ENCODE results near the gene PLCH2. TPM values are rescaled to one million over a fixed set of nuclear protein-coding genes. Genes with fewer than 3 reads are reported as not detected.
A peak's percentile ranks its signal among the peaks of the same experiment; 100 is the strongest.

PLCH2 gene, protein sequence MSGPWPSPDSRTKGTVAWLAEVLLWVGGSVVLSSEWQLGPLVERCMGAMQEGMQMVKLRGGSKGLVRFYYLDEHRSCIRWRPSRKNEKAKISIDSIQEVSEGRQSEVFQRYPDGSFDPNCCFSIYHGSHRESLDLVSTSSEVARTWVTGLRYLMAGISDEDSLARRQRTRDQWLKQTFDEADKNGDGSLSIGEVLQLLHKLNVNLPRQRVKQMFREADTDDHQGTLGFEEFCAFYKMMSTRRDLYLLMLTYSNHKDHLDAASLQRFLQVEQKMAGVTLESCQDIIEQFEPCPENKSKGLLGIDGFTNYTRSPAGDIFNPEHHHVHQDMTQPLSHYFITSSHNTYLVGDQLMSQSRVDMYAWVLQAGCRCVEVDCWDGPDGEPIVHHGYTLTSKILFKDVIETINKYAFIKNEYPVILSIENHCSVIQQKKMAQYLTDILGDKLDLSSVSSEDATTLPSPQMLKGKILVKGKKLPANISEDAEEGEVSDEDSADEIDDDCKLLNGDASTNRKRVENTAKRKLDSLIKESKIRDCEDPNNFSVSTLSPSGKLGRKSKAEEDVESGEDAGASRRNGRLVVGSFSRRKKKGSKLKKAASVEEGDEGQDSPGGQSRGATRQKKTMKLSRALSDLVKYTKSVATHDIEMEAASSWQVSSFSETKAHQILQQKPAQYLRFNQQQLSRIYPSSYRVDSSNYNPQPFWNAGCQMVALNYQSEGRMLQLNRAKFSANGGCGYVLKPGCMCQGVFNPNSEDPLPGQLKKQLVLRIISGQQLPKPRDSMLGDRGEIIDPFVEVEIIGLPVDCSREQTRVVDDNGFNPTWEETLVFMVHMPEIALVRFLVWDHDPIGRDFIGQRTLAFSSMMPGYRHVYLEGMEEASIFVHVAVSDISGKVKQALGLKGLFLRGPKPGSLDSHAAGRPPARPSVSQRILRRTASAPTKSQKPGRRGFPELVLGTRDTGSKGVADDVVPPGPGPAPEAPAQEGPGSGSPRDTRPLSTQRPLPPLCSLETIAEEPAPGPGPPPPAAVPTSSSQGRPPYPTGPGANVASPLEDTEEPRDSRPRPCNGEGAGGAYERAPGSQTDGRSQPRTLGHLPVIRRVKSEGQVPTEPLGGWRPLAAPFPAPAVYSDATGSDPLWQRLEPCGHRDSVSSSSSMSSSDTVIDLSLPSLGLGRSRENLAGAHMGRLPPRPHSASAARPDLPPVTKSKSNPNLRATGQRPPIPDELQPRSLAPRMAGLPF (N-terminal part only)
- 1 to 10 TPM; 6.9 to 7.1 TPM for total RNA-seq

DNA sequence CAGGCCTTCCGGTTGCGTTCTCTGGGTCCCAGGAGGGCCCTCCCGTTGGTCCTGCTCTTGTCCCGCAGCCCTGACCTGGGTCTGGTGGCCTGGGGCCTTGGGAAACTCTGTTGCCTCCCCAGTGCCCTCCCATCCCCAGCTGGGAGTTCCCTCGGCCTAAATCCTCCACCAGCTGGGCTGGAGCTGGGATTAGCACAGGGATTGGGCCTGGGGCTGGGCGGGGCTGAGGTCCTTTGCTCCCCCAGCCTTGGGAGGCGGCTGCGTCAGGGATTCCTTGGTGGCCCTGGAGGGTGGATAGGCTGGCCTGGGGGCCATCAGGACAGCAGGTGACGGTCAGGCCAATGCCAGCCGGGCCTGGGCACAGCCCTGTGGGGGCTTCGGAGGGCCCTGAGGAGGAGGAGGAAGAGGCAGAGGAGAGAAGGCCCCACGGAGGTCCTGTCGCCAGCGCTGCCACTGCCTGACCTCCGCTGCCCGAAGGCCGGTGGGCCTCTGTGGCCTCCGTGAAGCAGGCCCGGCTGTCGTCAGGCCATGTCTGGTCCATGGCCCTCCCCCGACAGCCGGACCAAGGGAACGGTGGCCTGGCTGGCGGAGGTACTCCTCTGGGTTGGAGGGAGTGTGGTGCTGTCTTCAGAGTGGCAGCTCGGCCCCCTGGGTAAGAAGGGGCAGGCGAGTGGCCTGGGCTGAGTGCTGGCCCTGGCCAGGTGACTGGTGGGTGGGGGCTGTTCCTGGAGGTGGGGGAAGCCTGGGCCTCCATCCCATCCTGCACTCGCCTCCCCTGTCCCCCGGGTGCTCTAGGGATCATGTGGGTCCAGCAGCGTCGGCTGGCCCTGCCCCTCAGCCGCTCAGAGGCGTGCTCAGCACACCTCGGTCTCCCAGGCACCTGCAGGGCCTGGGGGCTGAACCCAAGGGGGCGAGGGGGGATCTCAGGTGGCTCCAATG lies at the start of gene PLCH2:
Gene PLCH2 (plus strand): TSS at position 229 of the 939 bp plus-strand sequence. CDS start 300 bp downstream, at position 529.
- H3K36me3 Mint-ChIP-seq: no peaks in the 10 kb centered on the region
- ATAC-seq: no peak
- no peaks in the 10 kb centered on the region for H3K9me3 Mint-ChIP-seq
- no peak within 1 kb of the TSS for H3K27ac Mint-ChIP-seq
- no peak for DNase-seq (ENCODE audit: low spot score in 2 of 2)

DNA sequence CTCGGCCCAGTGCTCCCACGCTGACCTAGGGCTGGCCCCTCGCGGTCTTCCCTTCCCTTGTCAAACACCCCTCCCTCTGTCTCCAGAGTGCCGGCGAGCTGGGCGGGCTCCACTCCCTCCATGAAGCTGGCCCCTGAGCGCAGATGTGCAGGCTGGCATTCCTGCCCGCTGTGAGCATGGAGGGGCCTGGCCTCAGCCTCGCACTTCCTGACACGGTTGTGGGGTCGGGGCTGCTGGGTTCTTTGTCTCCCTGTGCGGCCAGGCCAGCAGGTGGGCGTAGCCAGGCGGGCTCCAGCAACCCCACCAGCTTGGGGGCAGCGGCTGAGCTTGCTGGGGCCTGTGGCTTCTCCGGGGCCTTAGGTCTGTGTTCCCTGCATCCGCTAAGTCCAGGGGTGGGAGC lies 49.5 kb upstream of the PLCH2 start:
- H3K27ac Mint-ChIP-seq: no peak overlapping the region
- peaks cover 4% of the 10 kb centered on the region in 2 donors for H3K9me3 Mint-ChIP-seq
- ATAC-seq (no peak), DNase-seq (ENCODE audit: low spot score in 2 of 2) (no peak)
- H3K36me3 Mint-ChIP-seq: peaks cover 0 to 11% of the 10 kb centered on the region in 2 donors

DNA sequence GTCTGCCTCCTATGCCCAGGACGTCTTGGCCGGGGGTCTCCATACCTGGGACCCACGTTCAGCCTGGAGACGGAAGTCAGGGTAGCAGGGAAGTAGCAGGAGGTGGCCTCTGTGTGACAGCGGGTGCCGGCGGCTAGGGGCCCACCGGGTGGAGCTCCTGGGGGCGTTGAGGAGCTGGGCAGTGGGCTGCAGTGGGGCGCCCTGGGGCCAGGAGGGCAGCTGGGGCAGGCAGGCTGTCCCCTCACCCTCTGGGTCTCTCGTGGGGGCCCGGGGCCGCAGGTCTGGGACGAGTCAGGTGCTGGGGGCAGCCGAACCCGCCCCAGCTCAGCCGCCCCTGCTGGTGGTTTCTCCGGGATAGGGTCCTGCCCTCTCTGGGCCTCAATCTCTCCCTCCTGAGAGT lies 49.0 kb upstream of the PLCH2 start:
- H3K27ac Mint-ChIP-seq: no peak overlapping the region
- H3K36me3 Mint-ChIP-seq: peaks cover 0 to 11% of the 10 kb centered on the region in 2 donors
- H3K9me3 Mint-ChIP-seq: peaks cover 4% of the 10 kb centered on the region in 2 donors
- ATAC-seq (no peak), DNase-seq (ENCODE audit: low spot score in 2 of 2) (no peak)

DNA sequence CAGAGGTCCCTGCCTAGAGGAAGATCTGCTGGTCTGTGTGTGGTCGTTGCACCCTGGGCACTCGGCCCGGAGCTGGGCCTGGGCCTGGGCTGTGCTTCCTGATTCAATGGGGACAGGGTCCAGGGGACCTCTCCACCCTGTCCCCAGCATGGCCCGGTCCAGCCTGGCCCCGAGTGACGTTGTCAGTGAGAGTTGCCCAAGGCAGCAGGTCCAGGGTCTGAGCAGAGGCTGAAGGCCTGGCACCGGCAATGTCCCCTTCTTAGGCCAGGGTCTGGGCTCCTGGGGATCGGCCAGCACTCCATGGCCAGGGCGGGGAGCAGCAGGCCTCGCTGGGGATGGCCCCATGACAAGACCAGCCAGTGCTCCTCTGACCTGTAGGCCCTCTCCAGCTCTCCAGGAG lies 48.1 kb upstream of the PLCH2 start:
- H3K36me3 Mint-ChIP-seq: peaks cover 0 to 11% of the 10 kb centered on the region in 2 donors
- DNase-seq (ENCODE audit: low spot score in 2 of 2): no peak
- ATAC-seq: no peak
- no peak overlapping the region for H3K27ac Mint-ChIP-seq
- H3K9me3 Mint-ChIP-seq: peaks cover 4% of the 10 kb centered on the region in 2 donors

DNA sequence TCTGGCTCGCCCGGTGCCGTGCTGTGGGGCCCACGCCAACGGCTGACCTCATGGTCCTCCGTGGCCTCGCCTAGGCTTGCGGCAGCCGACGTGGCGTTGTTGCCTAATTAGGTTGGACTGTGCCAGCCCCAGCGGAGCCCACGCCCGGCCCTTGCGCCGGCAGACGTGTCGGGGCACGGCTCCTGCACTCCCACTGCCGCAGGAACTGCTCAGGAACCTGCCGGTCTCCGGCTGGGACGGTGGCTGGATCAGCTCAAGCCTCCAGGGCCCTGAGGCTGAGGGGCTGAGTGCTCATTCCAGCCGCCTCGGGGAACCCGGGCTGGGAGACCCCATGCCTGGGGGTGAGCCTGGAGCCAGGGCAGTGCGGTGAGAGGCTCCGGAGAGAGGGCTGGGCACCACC lies 47.6 kb upstream of the PLCH2 start:
- Mint-ChIP-seq H3K27ac (no peak overlapping the region), H3K9me3 (peaks cover under 1 to 4% of the 10 kb centered on the region in 2 donors), H3K36me3 (peaks cover 0 to 11% of the 10 kb centered on the region in 2 donors)
- DNase-seq (ENCODE audit: low spot score in 2 of 2) (no peak), ATAC-seq (no peak)

DNA sequence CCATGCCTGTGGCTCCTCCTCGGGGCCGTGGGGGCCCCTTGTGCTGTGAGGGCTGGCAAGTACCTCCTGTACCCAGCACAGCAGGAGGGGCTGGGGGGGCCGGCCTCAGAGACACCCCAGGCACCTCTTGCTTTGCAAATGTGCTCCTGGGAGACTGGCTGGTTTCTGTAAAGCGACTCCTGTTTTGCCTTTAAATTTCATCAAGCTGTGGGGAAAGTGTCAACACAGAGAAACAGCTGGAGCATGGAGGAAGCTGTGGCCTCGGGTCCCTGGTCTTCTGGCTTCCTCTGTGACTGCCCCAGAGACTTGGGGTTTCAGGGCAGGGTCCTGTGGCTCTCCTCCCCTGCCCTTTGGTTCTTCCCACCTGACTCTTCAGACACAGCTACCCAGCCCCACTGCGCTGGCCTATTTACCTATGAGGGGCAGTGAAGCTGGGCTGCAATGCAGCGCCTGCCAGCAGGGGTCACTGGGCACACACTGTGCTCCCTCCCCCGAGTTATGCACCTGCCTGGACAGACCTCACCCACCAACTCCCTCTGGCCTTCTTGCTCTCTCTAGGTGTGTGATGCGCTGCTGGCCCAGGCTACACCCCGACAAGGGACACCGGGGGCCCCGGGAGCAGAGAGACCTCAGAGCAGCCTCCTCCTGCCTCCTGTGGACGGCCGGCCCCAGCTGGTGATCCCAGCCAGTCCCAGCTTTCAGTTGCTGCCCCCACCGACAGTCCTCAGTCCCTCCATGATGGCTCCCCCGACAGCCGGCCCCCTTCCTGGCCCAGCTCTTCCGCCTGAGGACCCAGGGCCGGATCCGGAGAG lies 46.1 kb upstream of the PLCH2 start:
- ATAC-seq (peak; percentile 37 to 74), DNase-seq (ENCODE audit: low spot score in 2 of 2) (no peak)
- H3K9me3 Mint-ChIP-seq: peaks cover 0 to 4% of the 10 kb centered on the region in 2 donors
- H3K27ac Mint-ChIP-seq: peak overlapping the region in 1 of 2 donors; percentile 69
- peaks cover 0 to 11% of the 10 kb centered on the region in 2 donors for H3K36me3 Mint-ChIP-seq

DNA sequence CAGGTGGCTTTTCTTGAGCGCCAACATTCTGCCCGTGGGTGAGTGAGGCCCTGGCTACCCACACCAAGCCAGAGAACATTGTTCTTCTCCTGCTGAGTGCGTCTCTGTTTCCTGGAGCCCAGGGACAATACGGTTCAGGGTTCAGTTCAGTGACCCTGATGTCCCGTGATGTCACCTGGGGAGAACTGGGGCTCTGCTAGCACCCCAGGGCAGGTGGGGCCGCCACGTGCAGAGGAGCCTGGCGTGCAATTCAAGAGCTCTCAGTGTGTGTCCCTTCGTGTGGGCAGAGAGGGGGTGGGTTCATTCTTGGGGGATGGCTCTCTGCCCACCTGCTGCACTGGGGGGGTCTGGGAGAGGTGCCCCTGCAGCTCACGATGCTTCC lies 45.5 kb upstream of the PLCH2 start:
- no peak for ATAC-seq
- peaks cover 0 to 4% of the 10 kb centered on the region in 2 donors for H3K9me3 Mint-ChIP-seq

DNA sequence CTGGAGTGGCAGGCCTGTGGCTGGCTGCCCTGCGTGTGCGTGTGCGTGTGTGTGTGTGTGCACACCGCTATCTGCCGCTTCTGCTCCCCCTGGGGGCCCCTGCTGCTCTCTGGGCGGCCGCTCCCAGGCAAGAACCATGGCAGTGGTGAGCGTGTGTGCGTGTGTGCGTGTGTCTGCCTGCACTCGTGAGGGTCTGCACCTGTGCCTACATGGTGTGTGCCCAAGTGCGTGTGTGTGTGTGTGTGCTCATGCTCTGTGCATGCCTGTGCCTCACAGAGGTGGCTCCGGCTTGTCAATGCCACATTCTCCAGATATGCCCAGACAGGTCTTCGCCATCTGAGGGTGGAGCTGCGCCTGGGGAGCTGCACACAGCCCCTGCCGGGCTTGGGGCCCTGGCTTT lies 45.0 kb upstream of the PLCH2 start:
- no peak overlapping the region for H3K27ac Mint-ChIP-seq
- no peak for ATAC-seq
- DNase-seq (ENCODE audit: low spot score in 2 of 2): no peak
- peaks cover 0 to 4% of the 10 kb centered on the region in 2 donors for H3K9me3 Mint-ChIP-seq
- H3K36me3 Mint-ChIP-seq: peaks cover 0 to 11% of the 10 kb centered on the region in 2 donors

More for the DNA sequence above, 45.5 kb upstream of the PLCH2 start:
- Mint-ChIP-seq H3K27ac (no peak overlapping the region), H3K36me3 (peaks cover 0 to 11% of the 10 kb centered on the region in 2 donors)
- no peak for DNase-seq (ENCODE audit: low spot score in 2 of 2)

DNA sequence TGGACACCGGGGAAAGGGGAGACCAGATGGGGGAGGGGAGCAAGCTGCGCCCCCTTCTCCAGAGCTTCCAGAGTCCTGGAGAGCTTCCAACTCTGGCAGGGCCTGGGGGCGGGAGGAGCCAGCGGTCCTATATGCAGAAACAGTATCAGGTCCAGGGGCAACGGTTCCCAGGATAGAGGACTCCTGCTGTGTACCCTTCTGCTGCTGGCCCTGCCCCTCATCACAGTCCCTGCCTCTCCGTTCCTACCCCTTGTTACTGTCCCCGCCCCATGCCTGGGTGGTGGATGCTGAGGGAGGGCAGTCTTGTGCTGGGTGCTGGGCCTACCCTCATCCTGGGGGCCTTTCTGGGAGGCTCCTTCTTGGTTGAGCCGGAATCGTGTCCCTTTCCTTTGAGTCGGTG lies 44.6 kb upstream of the PLCH2 start:
- Mint-ChIP-seq H3K36me3 (peaks cover 0 to 11% of the 10 kb centered on the region in 2 donors), H3K27ac (no peak overlapping the region), H3K9me3 (peaks cover 0 to 4% of the 10 kb centered on the region in 2 donors)
- no peak for ATAC-seq
- DNase-seq (ENCODE audit: low spot score in 2 of 2): no peak

DNA sequence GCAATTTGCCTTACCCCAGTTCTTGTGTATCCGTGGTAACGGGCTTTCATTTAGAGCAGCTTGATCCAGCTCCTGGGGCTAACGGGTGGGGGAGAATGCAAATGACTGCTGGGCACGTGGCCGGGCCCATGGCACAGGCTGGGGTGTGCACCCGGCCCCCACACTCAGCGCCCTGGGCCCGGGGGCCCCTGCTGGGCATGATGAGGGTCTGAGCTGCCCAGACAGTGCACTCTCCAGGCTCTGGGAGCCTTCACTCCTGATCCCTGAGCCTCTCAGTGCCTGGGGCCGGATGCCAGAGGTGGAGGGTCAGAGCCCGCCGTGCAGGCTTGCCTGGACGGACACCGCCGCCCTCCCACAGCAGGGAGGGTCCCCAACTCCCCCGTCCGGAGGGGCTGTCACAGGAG lies 43.6 kb upstream of the PLCH2 start:
- DNase-seq (ENCODE audit: low spot score in 2 of 2) (no peak), ATAC-seq (no peak)
- peaks cover 0 to 4% of the 10 kb centered on the region in 2 donors for H3K9me3 Mint-ChIP-seq
- H3K36me3 Mint-ChIP-seq: peaks cover 0 to 11% of the 10 kb centered on the region in 2 donors
- no peak overlapping the region for H3K27ac Mint-ChIP-seq

DNA sequence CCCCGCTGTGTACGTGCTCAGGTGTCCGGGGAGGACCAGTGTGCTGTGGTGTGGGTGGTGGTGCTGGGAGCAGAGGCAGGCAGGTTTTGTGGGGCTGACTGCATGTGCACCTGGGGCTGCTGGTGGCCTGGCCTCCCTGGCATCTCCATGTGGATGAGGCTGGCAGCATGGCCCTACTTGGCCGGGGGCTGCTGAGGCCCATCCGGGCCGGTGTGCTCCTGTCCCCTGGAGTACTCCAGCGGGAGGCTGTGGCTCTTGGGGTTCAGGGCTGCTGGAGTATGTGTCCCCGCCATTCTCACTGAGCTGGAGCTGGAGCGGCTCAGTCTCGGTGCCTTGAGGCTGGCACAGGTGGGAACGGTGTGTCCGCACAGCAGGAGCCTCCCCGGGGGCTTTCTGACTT lies 42.9 kb upstream of the PLCH2 start:
- H3K27ac Mint-ChIP-seq: no peak overlapping the region

DNA sequence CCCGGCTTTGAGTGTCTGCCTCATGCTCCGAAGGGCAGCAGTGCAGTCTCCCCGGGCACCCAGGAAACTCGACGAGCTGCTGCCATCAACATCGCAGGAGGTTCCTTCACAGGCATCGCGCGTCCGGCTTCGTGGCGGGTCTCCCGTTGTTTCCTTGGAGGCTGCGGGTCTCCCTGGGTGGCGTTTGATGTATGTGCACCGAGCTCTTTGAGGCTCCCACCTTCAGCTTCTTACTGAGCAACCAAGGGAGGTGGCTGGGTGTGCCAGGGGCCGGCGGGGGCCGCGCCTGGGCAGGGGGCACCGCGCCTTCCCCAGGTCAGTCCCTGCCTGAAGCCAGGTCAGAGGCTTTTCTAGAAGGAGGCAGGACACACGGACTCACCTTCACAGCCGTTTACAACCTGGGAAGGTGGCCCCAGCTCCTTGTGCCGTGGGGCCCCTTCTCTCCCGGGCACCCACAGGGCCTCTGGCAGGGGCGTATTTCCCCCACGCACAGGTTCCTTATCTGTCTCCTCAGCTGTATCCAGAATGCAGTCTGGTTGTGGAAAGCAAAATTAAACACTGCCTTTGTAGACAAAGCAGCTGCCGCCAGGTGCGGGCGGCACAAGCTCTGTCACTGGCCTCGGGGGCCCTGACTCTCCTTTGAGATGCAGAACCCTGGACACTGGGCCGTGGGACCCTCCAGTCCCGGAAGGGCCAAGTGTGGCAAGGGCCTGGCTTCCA lies 42.0 kb upstream of the PLCH2 start:
- ATAC-seq (no peak), DNase-seq (ENCODE audit: low spot score in 2 of 2) (no peak)
- Mint-ChIP-seq H3K27ac (no peak overlapping the region), H3K36me3 (peaks cover 0 to 10% of the 10 kb centered on the region in 2 donors), H3K9me3 (peaks cover 0 to 4% of the 10 kb centered on the region in 2 donors)

More for the DNA sequence above, 42.9 kb upstream of the PLCH2 start:
- peaks cover 0 to 11% of the 10 kb centered on the region in 2 donors for H3K36me3 Mint-ChIP-seq
- peaks cover 0 to 4% of the 10 kb centered on the region in 2 donors for H3K9me3 Mint-ChIP-seq
- ATAC-seq (no peak), DNase-seq (ENCODE audit: low spot score in 2 of 2) (no peak)

DNA sequence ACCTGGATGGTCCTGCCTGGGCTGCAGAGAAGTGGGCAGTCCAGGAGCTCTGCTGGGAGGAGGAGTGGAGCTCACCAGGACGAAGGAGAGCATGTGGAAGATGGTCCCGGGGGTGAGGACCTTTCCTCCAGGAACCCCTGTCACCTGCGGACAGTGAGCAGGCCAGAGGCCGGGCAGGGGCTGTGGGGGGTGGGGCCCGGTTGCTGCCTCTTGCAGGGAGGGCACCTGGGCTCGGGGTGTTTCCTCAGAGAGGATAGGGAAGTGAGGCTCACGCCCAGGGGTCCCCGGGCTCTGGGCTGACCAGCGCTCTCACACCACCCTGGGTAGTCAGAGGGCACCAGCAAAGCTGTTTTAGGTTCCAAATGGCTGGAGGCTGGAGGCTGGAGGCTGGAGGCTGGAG lies 41.0 kb upstream of the PLCH2 start:
- ATAC-seq (no peak), DNase-seq (ENCODE audit: low spot score in 2 of 2) (no peak)
- H3K9me3 Mint-ChIP-seq: peaks cover 0 to 3% of the 10 kb centered on the region in 2 donors
- peaks cover 0 to 4% of the 10 kb centered on the region in 2 donors for H3K36me3 Mint-ChIP-seq
- peak overlapping the region in 1 of 2 donors; percentile 63 for H3K27ac Mint-ChIP-seq

DNA sequence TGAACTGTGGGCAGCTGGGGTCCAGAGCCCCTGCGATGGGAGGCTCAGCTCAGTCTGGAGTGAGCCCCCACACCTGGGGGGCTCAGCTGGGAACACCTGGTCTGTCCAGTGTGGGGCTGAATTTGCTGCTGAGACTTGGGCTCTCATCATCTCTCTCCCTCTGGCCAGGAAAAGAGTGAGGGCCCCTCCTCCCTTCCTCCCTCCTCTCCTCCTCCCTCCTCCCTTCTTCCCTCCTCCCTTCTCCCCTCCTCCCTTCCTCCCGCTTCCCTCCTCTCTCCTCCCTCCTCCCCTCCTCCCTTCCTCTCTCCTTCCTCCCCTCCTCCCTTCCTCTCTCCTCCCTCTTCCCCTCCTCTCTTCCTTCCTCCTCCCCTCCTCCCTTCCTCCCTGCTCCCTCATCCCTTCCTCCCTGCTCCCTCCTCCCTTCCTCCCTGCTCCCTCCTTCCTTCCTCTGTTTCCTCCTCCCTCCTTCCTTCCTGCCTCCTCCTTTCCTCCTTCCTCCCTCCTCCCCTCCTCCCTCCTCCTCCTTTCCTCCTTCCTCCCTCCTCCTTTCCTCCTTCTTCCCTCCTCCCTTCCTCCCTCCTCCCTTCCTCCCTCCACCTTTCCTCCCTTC lies 40.2 kb upstream of the PLCH2 start:
- peak overlapping the region in 1 of 2 donors; percentile 63 for H3K27ac Mint-ChIP-seq
- no peak for ATAC-seq
- no peaks in the 10 kb centered on the region for H3K9me3 Mint-ChIP-seq
- no peaks in the 10 kb centered on the region for H3K36me3 Mint-ChIP-seq
- DNase-seq (ENCODE audit: low spot score in 2 of 2): no peak
